GM06990 (cell line): ENCODE data around the gene NF2.

Source experiments
- DNase-seq: peaks from one replicate; pipeline ENCODE4 v3.0.0-alpha.2; 2011; ENCODE audit not compliant: insufficient read length; ENCODE audit errors: extremely low read depth
- H3K27me3 ChIP-seq: replicated peaks from 2 replicates; pipeline ENCODE4 v1.6.0; 2011; ENCODE audit warnings: low read length; ENCODE audit not compliant: control insufficient read depth, insufficient read depth
- H3K36me3 ChIP-seq: 2 replicates; pipeline ENCODE4 v1.5.1; 2011; ENCODE audit warnings: low read length; ENCODE audit not compliant: control insufficient read depth, insufficient read depth
- H3K4me3 ChIP-seq: replicated peaks from 2 replicates; pipeline ENCODE4 v1.5.1; 2011; ENCODE audit warnings: low read depth, mild to moderate bottlenecking, control low read depth, low read length
- CTCF ChIP-seq: IDR thresholded peaks from 2 replicates; pipeline ENCODE4 v1.5.1; 2011; ENCODE audit warnings: low read length, control low read depth, mild to moderate bottlenecking, inconsistent platforms; ENCODE audit not compliant: insufficient read depth, poor library complexity, severe bottlenecking

Gene NF2

GRCh38 chr22:29726512-29727130 is 123.2 kb downstream of the NF2 start:
- no peak for TF ChIP-seq CTCF
- no peak for DNase-seq
- Histone ChIP-seq H3K36me3 (no peaks in the 10 kb centered on the region), H3K4me3 (no peak overlapping the region), H3K27me3 (no peaks in the 10 kb centered on the region; the same call in 1 of the 2 replicates)

- Histone ChIP-seq H3K4me3 (no peak overlapping the region), H3K36me3 (no peaks in the 10 kb centered on the region), H3K27me3 (no peaks in the 10 kb centered on the region; the same call in 1 of the 2 replicates)
- peak; percentile 61 for TF ChIP-seq CTCF
- no peak for DNase-seq
Measured at GRCh38 chr22:29727131-29727523, 123.7 kb downstream of the NF2 start.

DNA sequence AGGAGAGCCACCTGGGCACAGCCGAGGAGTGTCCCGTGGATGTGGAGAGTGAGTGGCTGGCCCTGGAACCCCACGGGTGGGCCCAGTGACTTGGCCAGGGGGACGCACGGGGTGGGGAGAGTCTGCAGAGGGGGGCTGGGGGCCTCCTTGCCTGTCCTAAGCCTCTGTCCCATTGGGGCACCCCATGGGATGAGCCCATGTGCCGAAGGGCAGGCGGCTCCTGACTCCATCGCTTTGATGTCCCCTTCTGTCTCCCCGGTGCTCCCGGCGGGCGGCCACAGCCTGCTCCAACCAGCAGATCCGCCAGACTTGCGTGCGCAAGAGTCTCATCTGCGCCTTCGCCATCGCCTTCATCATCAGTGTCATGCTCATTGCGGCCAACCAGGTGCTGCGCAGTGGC is 125.7 kb downstream of the NF2 start:
- TF ChIP-seq CTCF = no peak
- H3K36me3 ChIP-seq = no peaks in the 10 kb centered on the region
- DNase-seq = no peak
- H3K4me3 ChIP-seq = no peak overlapping the region
- no peaks in the 10 kb centered on the region; the same call in 1 of the 2 replicates for H3K27me3 ChIP-seq

- no peaks in the 10 kb centered on the region; the same call in none of the 2 replicates for H3K36me3 ChIP-seq
- no peaks in the 10 kb centered on the region for H3K27me3 ChIP-seq
- no peak overlapping the region for H3K4me3 ChIP-seq
- no peak for DNase-seq
- no peak for TF ChIP-seq CTCF
Measured at GRCh38 chr22:29731058-29731850, 127.8 kb downstream of the NF2 start.

GRCh38 chr22:29732883-29733282 is 129.4 kb downstream of the NF2 start:
- DNase-seq = no peak
- Histone ChIP-seq H3K27me3 (no peaks in the 10 kb centered on the region), H3K36me3 (no peaks in the 10 kb centered on the region; the same call in none of the 2 replicates), H3K4me3 (no peak overlapping the region)
- no peak for TF ChIP-seq CTCF
